ENCODE data around the gene HSD11B1. TPM values are rescaled to one million over a fixed set of nuclear protein-coding genes. Genes with fewer than 3 reads are reported as not detected.

HSD11B1 gene
- total RNA-seq, 1 experiment from 2014 or later, result not detected

DNA sequence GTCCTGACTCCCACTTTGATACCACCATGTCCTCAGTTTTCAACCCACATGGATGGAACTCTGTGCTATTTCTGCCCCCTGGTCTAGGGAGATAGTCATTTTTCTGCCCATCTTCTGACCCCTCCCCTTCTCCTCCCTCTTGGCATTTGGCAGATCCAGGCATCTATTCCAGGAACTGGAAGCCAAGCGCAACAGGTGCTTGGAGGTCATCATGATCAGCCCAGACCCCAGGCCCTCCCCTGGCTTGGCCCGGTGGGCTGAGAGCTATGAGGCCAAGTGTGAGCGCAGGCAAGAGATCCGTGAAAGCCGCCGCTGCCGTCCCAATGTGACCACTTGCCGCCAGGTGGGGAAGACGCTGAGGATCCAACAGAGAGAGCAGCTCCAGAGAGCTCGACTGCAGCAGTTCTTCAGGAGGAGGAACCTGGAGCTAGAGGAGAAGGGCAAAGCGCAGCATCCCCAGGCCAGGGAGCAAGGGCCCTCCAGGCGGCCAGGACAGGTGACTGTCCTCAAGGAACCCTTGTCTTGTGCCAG, 55.2 kb downstream of the HSD11B1 start:
- TF ChIP-seq, protein P1, sequence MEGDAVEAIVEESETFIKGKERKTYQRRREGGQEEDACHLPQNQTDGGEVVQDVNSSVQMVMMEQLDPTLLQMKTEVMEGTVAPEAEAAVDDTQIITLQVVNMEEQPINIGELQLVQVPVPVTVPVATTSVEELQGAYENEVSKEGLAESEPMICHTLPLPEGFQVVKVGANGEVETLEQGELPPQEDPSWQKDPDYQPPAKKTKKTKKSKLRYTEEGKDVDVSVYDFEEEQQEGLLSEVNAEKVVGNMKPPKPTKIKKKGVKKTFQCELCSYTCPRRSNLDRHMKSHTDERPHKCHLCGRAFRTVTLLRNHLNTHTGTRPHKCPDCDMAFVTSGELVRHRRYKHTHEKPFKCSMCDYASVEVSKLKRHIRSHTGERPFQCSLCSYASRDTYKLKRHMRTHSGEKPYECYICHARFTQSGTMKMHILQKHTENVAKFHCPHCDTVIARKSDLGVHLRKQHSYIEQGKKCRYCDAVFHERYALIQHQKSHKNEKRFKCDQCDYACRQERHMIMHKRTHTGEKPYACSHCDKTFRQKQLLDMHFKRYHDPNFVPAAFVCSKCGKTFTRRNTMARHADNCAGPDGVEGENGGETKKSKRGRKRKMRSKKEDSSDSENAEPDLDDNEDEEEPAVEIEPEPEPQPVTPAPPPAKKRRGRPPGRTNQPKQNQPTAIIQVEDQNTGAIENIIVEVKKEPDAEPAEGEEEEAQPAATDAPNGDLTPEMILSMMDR (IDR thresholded peaks at IDR 0.05; ENCODE audit: unreplicated experiment), result no peak
- no peak overlapping the region for H3K27ac Mint-ChIP-seq (ENCODE audit: unreplicated experiment)
- peaks cover 48% of the 10 kb centered on the region for H3K27me3 Mint-ChIP-seq (ENCODE audit: unreplicated experiment)
- DNase-seq, result no peak
- no peaks in the 10 kb centered on the region for H3K4me1 Mint-ChIP-seq (ENCODE audit: low read depth, unreplicated experiment)
- no peaks in the 10 kb centered on the region for H3K36me3 Mint-ChIP-seq (ENCODE audit: insufficient read depth, unreplicated experiment)
- no peaks in the 10 kb centered on the region for H3K9me3 Mint-ChIP-seq (ENCODE audit: low read depth, unreplicated experiment)
- BruUV-seq (replicated peaks), result no TSS peak
- intact Hi-C loops (cut with micrococcal nuclease; ENCODE audit: unreplicated experiment), result no loop called here
- H3K4me3 Mint-ChIP-seq (ENCODE audit: low read depth, unreplicated experiment), result no peak overlapping the region
- CTCF ChIA-PET, result interaction anchor here (1.1 kb wide), 1 partner anchor 25 kb away, joined by 3 read pairs; the partner anchor contains the start of gene C1orf74

DNA sequence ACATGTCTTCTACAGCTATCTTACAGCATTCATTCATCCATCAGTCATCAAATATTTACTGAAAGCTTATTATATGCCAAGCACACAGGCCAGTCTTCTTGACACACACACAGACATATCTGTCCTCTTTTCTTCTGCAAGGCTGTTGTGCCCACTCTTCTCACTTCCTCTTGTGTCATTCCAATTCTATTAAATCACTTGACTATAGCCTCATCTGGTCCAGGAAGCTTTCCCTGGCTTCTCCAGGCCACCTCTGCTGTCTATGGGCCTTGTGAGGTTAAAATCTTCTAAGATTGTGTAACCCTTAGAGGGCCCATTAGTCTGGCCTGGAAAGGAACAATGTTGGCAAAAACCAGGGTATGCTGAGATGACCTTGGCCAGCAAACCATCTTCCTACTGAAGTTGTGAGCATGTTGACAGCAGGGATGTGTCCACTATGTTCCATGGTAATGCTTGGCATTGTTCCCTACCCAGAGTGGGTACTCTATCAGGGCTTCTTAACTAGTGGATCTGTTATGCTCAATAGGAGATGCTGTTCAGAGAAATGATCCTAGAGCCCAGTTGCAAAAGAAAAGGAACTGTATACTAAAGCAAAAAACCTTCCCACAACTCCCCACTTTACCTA, 56.5 kb downstream of the HSD11B1 start:
- no TSS peak for BruUV-seq (replicated peaks)
- Mint-ChIP-seq H3K27ac (ENCODE audit: unreplicated experiment) (no peak overlapping the region), H3K4me1 (ENCODE audit: low read depth, unreplicated experiment) (no peaks in the 10 kb centered on the region), H3K9me3 (ENCODE audit: low read depth, unreplicated experiment) (no peaks in the 10 kb centered on the region), H3K4me3 (ENCODE audit: low read depth, unreplicated experiment) (no peak overlapping the region), H3K27me3 (ENCODE audit: unreplicated experiment) (peaks cover 48% of the 10 kb centered on the region), H3K36me3 (ENCODE audit: insufficient read depth, unreplicated experiment) (no peaks in the 10 kb centered on the region)
- DNase-seq, result no peak
- CTCF ChIA-PET, result interaction anchor here (1.1 kb wide), 1 partner anchor 23 kb away, joined by 3 read pairs; the partner anchor contains the start of gene C1orf74
- intact Hi-C loops (cut with micrococcal nuclease; ENCODE audit: unreplicated experiment), result no loop called here
- TF ChIP-seq, protein P1 (IDR thresholded peaks at IDR 0.05; ENCODE audit: unreplicated experiment), result no peak

DNA sequence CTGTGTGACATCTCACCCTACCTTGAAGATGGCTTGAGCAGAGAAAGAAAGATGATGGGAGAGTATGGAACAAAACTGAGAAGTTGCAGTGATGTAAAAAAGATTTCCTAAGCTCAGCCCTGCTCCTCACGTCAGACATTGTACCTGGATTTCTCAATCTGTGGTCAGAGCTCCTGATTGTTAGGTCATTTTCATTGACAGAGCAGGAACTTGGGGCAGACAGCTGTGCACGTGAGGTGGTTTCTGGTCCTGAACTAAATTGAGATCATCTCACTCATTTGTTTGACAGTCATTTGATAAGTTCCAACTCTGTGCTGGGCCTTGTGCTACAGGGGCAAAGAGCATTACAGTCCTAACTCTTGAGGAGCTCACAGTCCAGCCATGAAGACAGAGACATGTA, 61.4 kb downstream of the HSD11B1 start:
- CTCF ChIA-PET, result no interaction called here
- H3K36me3 Mint-ChIP-seq (ENCODE audit: insufficient read depth, unreplicated experiment), result no peaks in the 10 kb centered on the region
- H3K27me3 Mint-ChIP-seq (ENCODE audit: unreplicated experiment), result peaks cover 20% of the 10 kb centered on the region
- no peak for DNase-seq
- no TSS peak for BruUV-seq (replicated peaks)
- H3K4me1 Mint-ChIP-seq (ENCODE audit: low read depth, unreplicated experiment), result no peaks in the 10 kb centered on the region
- TF ChIP-seq, protein P1 (IDR thresholded peaks at IDR 0.05; ENCODE audit: unreplicated experiment), result no peak
- no peak overlapping the region for H3K4me3 Mint-ChIP-seq (ENCODE audit: low read depth, unreplicated experiment)
- intact Hi-C loops (cut with micrococcal nuclease; ENCODE audit: unreplicated experiment), result no loop called here
- H3K9me3 Mint-ChIP-seq (ENCODE audit: low read depth, unreplicated experiment), result no peaks in the 10 kb centered on the region
- H3K27ac Mint-ChIP-seq (ENCODE audit: unreplicated experiment), result no peak overlapping the region

DNA sequence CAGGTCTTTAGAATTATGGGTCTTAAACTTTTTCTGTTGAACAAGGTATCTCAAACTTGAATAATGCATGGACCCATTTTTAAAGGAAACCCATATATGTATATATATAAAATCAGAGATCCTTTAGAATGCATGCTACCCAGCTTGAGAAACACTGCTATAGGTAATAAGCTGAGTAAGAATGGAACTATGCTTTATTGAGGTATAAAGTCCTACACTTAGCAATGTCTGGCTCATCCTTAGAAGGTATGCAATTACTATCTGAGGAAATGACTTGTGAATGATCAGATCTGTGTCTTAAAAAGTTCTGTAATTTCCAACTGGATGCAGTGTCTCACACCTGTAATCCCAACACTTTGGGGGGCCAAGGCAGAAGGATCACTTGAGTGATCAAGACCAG, 62.5 kb downstream of the HSD11B1 start:
- no peaks in the 10 kb centered on the region for H3K4me1 Mint-ChIP-seq (ENCODE audit: low read depth, unreplicated experiment)
- H3K27me3 Mint-ChIP-seq (ENCODE audit: unreplicated experiment), result peaks cover 14% of the 10 kb centered on the region
- H3K36me3 Mint-ChIP-seq (ENCODE audit: insufficient read depth, unreplicated experiment), result no peaks in the 10 kb centered on the region
- CTCF ChIA-PET, result no interaction called here
- intact Hi-C loops (cut with micrococcal nuclease; ENCODE audit: unreplicated experiment), result no loop called here
- H3K9me3 Mint-ChIP-seq (ENCODE audit: low read depth, unreplicated experiment), result no peaks in the 10 kb centered on the region
- H3K4me3 Mint-ChIP-seq (ENCODE audit: low read depth, unreplicated experiment), result no peak overlapping the region
- no peak for DNase-seq
- no peak overlapping the region for H3K27ac Mint-ChIP-seq (ENCODE audit: unreplicated experiment)
- no TSS peak for BruUV-seq (replicated peaks)
- TF ChIP-seq, protein P1 (IDR thresholded peaks at IDR 0.05; ENCODE audit: unreplicated experiment), result no peak

Measured in Calu3 (cell line).